Measurements from ENCODE around the gene ARAP1. TPM values are rescaled to one million over a fixed set of nuclear protein-coding genes. Genes with fewer than 3 reads are reported as not detected.

Gene ARAP1
- total and polyA plus RNA-seq, 2 of the 8 experiments (the other 6 are each of a cell fraction or from before 2014, with no cell fraction given): 25.7 to 61.6 TPM

DNA sequence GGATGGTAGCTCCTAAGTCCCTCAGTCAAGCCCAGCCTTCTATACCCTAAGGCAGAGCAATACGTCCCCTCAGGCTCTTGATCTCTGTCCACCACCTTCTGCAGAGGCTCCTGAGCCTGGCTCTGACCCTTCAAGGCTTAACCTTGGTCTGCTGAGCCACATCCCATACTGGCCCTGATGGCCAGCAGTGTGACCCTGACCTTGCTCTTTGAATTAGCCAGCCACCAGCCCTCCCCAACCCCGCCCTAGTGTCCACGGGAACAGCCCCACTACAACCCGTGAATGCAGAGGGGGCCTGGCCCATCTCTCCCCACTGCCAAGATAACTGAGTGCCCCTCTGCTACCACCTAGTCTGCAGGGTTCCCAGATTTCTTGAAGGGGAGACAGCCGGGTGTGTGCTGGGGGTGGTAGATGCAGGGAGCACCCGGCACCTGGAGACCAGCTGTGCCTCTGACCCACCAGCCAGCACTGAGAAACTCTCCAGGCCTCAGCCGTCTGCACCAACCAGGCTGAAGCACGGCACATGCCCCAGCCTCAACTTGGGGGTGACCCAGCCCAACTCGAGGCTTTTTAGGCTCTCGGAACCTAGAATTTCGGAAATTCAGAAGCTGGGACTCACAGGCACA, 6.2 kb downstream of the ARAP1 start:
- Histone ChIP-seq H3K4ac (replicated peaks; ENCODE audit: insufficient read length, low read depth, low read length) (no peak overlapping the region), H2BK15ac (ENCODE audit: low read length) (no peak overlapping the region), H3K18ac (ENCODE audit: extremely low read depth, low read length) (no peak overlapping the region; the same call in 1 of the 2 replicates), H3K79me2 (ENCODE audit: control insufficient read depth in 1 of 2, insufficient read depth in 2 of 2, low read length in 2 of 2) (peaks cover 4 to 74% of the 10 kb centered on the region in 2 experiments; a peak in 3 of 4 replicates), H2AK5ac (ENCODE audit: low read depth, low read length) (no peak overlapping the region), H3K27ac (ENCODE audit: low read depth, low read length) (no peak overlapping the region), H3K36me3 (ENCODE audit: control insufficient read depth in 2 of 4, insufficient read depth in 4 of 4, low read length in 3 of 4) (no peaks in the 10 kb centered on the region), H4K5ac (ENCODE audit: insufficient read length, low read depth, low read length) (no peak overlapping the region), H3K27me3 (replicated peaks in 1 of 4; ENCODE audit: control insufficient read depth in 3 of 4, extremely low read depth in 1 of 4, insufficient read depth in 3 of 4, low read length in 3 of 4) (no peaks in the 10 kb centered on the region), H3K23ac (ENCODE audit: insufficient read length) (no peak overlapping the region), H3K23me2 (ENCODE audit: low read depth, low read length) (no peaks in the 10 kb centered on the region), H2AFZ (ENCODE audit: low read length) (no peak overlapping the region), H2BK12ac (ENCODE audit: low read depth, low read length) (no peak overlapping the region), H3K14ac (ENCODE audit: insufficient read length) (no peak overlapping the region), H3K79me1 (ENCODE audit: low read depth, low read length) (peaks cover 24% of the 10 kb centered on the region), H4K91ac (replicated peaks; ENCODE audit: insufficient read length, low read length) (no peak overlapping the region), H2BK5ac (ENCODE audit: low read depth, low read length) (no peak overlapping the region), H3K9me3 (ENCODE audit: insufficient read depth in 2 of 2, low read depth in 1 of 2, low read length in 1 of 2) (no peaks in the 10 kb centered on the region), H3K4me1 (replicated peaks in 1 of 4; ENCODE audit: control insufficient read depth in 3 of 4, insufficient read depth in 4 of 4, low read length in 3 of 4) (peaks cover 8 to 24% (median 12%) of the 10 kb centered on the region in 4 experiments), H2BK120ac (replicated peaks; ENCODE audit: low read depth, low read length) (no peak overlapping the region), H2BK20ac (ENCODE audit: low read length) (no peak overlapping the region), H4K8ac (ENCODE audit: extremely low read depth, insufficient read depth, low read length) (no peak overlapping the region), H3K9ac (replicated peaks in 1 of 4; ENCODE audit: extremely low read depth in 1 of 4, low read depth in 3 of 4, low read length in 3 of 4) (no peak overlapping the region), H3K4me3 (ENCODE audit: extremely low read depth in 1 of 4, insufficient read depth in 2 of 4, low read depth in 3 of 4, low read length in 4 of 4) (no peak overlapping the region), H4K20me1 (replicated peaks in 1 of 2; ENCODE audit: control insufficient read depth in 1 of 2, insufficient read depth in 2 of 2, low read length in 2 of 2) (peaks cover 16 to 38% of the 10 kb centered on the region in 2 experiments), H3K4me2 (ENCODE audit: insufficient read depth in 1 of 2, low read depth in 2 of 2, low read length in 2 of 2) (no peak overlapping the region), H3K56ac (replicated peaks; ENCODE audit: insufficient read length, low read depth, low read length) (no peak overlapping the region)
- POLR2A ChIA-PET (ENCODE audit: partially characterized antibody): interaction anchor here (1.6 kb wide), 1 partner anchor 66 kb away, joined by 4 read pairs; no protein-coding TSS in a partner anchor
- CTCF ChIA-PET (ENCODE audit: partially characterized antibody): interaction anchor here (0.8 to 3.2 kb wide), 6 partner anchors 11 to 64 kb away, joined by 3 to 16 read pairs (median 4); no protein-coding TSS in a partner anchor
- DNase-seq (ENCODE audit: low read depth in 1 of 2, low spot score in 2 of 2) (no peak), FAIRE-seq (no peak)
- WGBS, 2 experiments (ENCODE audit: extremely low coverage in 1 of 2, insufficient coverage in 1 of 2, insufficient read length in 1 of 2, insufficient replicate concordance in 2 of 2, low coverage in 1 of 2, low lambda C conversion rate in 2 of 2, missing lambda C conversion rate in 1 of 2): 90% methylated on average over 11 of the region's 11 CpGs; no CpG with 5 or more reads in 1 of the 2 experiments
- TF ChIP-seq, protein P1, sequence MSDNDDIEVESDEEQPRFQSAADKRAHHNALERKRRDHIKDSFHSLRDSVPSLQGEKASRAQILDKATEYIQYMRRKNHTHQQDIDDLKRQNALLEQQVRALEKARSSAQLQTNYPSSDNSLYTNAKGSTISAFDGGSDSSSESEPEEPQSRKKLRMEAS (IDR thresholded peaks at IDR 0.05): no peak
- no peak for TF ChIP-seq POU5F1 (IDR thresholded peaks at IDR 0.05; ENCODE audit: low read depth, low read length)
- TF ChIP-seq GTF2F1 (IDR thresholded peaks at IDR 0.05; ENCODE audit: borderline replicate concordance, low read depth, low read length): no peak
- no peak for TF ChIP-seq PHF8 (conservative IDR thresholded peaks at IDR 0.05; ENCODE audit: low read depth, low read length)
- TF ChIP-seq CTBP2 (IDR thresholded peaks at IDR 0.05; ENCODE audit: borderline replicate concordance, insufficient read depth, insufficient read length, low read length): no peak
- no peak for TF ChIP-seq YY1 (IDR thresholded peaks at IDR 0.05; ENCODE audit: low read depth, low read length)
- TF ChIP-seq EZH2 (IDR thresholded peaks at IDR 0.05; ENCODE audit: low read depth, low read length, severe bottlenecking): no peak
- TF ChIP-seq HDAC2 (IDR thresholded peaks at IDR 0.05; ENCODE audit: borderline replicate concordance in 1 of 2, low read depth in 2 of 2, low read length in 2 of 2): no peak
- TF ChIP-seq, protein P2, sequence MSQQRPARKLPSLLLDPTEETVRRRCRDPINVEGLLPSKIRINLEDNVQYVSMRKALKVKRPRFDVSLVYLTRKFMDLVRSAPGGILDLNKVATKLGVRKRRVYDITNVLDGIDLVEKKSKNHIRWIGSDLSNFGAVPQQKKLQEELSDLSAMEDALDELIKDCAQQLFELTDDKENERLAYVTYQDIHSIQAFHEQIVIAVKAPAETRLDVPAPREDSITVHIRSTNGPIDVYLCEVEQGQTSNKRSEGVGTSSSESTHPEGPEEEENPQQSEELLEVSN (IDR thresholded peaks at IDR 0.05): no peak
- TF ChIP-seq RBBP5 (IDR thresholded peaks at IDR 0.05; ENCODE audit: borderline replicate concordance, low read depth, low read length): no peak

Data from H1 (cell line).